SK-N-SH treated with all-trans-retinoic acid at 6 μM for 48 hours (cell line): ENCODE measurements around the gene MAML2.

ENCODE experiments used
- ARNTL ChIP-seq: fragments of 450-650 bp; formaldehyde crosslinking; IDR thresholded peaks from 2 replicates; pipeline ENCODE4 v1.5.0; 2020; ENCODE audit warnings: low read depth, mild to moderate bottlenecking, moderate library complexity, borderline replicate concordance
- CSDC2 ChIP-seq: fragments of 250-450 bp; sonication (Bioruptor Pico); IDR thresholded peaks from 2 replicates; pipeline ENCODE4 v1.5.0; 2020; ENCODE audit warnings: mild to moderate bottlenecking, moderate library complexity
- PPARA ChIP-seq: fragments of 250-450 bp; sonication (Bioruptor Pico); IDR thresholded peaks from 2 replicates; pipeline ENCODE4 v1.5.0; 2020; ENCODE audit warnings: mild to moderate bottlenecking, borderline replicate concordance
- RARB ChIP-seq: fragments of 250-450 bp; sonication (Bioruptor Pico); IDR thresholded peaks from 2 replicates; pipeline ENCODE4 v1.8.0; 2021; ENCODE audit warnings: mild to moderate bottlenecking, moderate library complexity
- ZC3H10 ChIP-seq: fragments of 250-450 bp; sonication (Bioruptor Pico); IDR thresholded peaks from 2 replicates; pipeline ENCODE4 v1.5.1; 2021; ENCODE audit warnings: mild to moderate bottlenecking, moderate library complexity
- ZFP3 ChIP-seq: fragments of 250-450 bp; sonication (Bioruptor Pico); IDR thresholded peaks from 2 replicates; pipeline ENCODE4 v1.5.0; 2020; ENCODE audit warnings: mild to moderate bottlenecking, moderate library complexity
- ZFP30 ChIP-seq: fragments of 450-650 bp; formaldehyde crosslinking; IDR thresholded peaks from 2 replicates; pipeline ENCODE4 v1.5.0; 2022; ENCODE audit warnings: mild to moderate bottlenecking, moderate library complexity
- TF ChIP-seq, protein P1 (sequence below): fragments of 250-450 bp; sonication (Bioruptor Pico); IDR thresholded peaks from 2 replicates; pipeline ENCODE4 v1.8.0; 2020; ENCODE audit warnings: mild to moderate bottlenecking, moderate library complexity, borderline replicate concordance
- TF ChIP-seq, protein P2 (sequence below): fragments of 250-450 bp; sonication (Bioruptor Pico); IDR thresholded peaks from 2 replicates; pipeline ENCODE4 v1.5.1; 2020; ENCODE audit warnings: low read depth, mild to moderate bottlenecking, moderate library complexity

DNA sequence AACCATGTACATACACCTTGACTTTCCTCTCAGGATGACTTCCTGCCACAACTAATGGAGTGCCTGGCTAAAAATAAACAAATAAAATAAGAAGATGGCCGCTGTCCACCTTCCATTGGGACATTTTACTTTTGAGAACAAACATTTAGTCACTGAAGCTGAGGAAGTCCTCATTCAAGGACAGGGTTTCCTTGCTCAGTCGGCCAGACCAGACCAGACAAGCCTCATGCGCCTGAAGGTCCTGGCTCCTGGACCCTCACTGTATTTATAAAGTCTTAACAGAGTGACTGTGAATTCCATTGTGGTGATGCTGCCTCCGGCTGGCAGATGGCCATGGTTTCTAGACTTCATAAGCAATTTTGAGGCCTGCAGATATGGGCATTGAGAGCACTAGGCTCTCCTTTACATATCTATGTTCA lies 114.5 kb downstream of the MAML2 start:
- TF ChIP-seq ZC3H10 (CRISPR knock-in tag) (no peak), ARNTL (CRISPR knock-in tag) (no peak), RARB (no peak), ZFP30 (CRISPR knock-in tag) (no peak), PPARA (CRISPR knock-in tag) (no peak), CSDC2 (CRISPR knock-in tag) (0 out of 2 replicates have a peak, but pooled peaks have one; percentile 62), ZFP3 (CRISPR knock-in tag) (peak; percentile 66; the same call in 1 of the 2 replicates)
- TF ChIP-seq, protein P1, sequence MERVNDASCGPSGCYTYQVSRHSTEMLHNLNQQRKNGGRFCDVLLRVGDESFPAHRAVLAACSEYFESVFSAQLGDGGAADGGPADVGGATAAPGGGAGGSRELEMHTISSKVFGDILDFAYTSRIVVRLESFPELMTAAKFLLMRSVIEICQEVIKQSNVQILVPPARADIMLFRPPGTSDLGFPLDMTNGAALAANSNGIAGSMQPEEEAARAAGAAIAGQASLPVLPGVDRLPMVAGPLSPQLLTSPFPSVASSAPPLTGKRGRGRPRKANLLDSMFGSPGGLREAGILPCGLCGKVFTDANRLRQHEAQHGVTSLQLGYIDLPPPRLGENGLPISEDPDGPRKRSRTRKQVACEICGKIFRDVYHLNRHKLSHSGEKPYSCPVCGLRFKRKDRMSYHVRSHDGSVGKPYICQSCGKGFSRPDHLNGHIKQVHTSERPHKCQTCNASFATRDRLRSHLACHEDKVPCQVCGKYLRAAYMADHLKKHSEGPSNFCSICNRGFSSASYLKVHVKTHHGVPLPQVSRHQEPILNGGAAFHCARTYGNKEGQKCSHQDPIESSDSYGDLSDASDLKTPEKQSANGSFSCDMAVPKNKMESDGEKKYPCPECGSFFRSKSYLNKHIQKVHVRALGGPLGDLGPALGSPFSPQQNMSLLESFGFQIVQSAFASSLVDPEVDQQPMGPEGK (CRISPR knock-in tag): no peak
- TF ChIP-seq, protein P2, sequence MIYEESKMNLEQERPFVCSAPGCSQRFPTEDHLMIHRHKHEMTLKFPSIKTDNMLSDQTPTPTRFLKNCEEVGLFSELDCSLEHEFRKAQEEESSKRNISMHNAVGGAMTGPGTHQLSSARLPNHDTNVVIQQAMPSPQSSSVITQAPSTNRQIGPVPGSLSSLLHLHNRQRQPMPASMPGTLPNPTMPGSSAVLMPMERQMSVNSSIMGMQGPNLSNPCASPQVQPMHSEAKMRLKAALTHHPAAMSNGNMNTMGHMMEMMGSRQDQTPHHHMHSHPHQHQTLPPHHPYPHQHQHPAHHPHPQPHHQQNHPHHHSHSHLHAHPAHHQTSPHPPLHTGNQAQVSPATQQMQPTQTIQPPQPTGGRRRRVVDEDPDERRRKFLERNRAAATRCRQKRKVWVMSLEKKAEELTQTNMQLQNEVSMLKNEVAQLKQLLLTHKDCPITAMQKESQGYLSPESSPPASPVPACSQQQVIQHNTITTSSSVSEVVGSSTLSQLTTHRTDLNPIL: peak; percentile 48; the same call in 1 of the 2 replicates
